Measurements from ENCODE around the gene CFAP46.
"Not testable (repeated sequence)": the region's sequence is repeated elsewhere in the genome, so short reads cannot be mapped to it uniquely, and the experiment has no call there.

The CFAP46 gene

GRCh38 chr10:132906106-132906505, 36.3 kb downstream of the CFAP46 start:
- no peak overlapping the region for H3K4me3 ChIP-seq
- no peak for TF ChIP-seq CTCF (IDR thresholded peaks at IDR 0.05)
- no peak overlapping the region for H3K27ac ChIP-seq
- no peak for DNase-seq (ENCODE audit: low spot score)

- H3K27ac ChIP-seq = no peak overlapping the region
- DNase-seq (ENCODE audit: low spot score) = no peak
- no peak for TF ChIP-seq CTCF (IDR thresholded peaks at IDR 0.05)
- H3K4me3 ChIP-seq = no peak overlapping the region
Observed at GRCh38 chr10:132905661-132906060, 36.7 kb downstream of the CFAP46 start.

- no peak overlapping the region for H3K27ac ChIP-seq
- TF ChIP-seq CTCF (IDR thresholded peaks at IDR 0.05) = no peak
- DNase-seq (ENCODE audit: low spot score) = no peak
- H3K4me3 ChIP-seq = no peak overlapping the region
Observed at GRCh38 chr10:132904814-132905649, 37.3 kb downstream of the CFAP46 start.

- no peak overlapping the region for H3K4me3 ChIP-seq
- no peak for TF ChIP-seq CTCF (IDR thresholded peaks at IDR 0.05)
- no peak for DNase-seq (ENCODE audit: low spot score)
- no peak overlapping the region for H3K27ac ChIP-seq
Observed at GRCh38 chr10:132904181-132904813, 38.1 kb downstream of the CFAP46 start.

- H3K27ac ChIP-seq; H3K4me3 ChIP-seq; DNase-seq (ENCODE audit: low spot score): not testable (repeated sequence)
Observed at GRCh38 chr10:132902656-132903575, 39.5 kb downstream of the CFAP46 start.

GRCh38 chr10:132901351-132901750, 41.0 kb downstream of the CFAP46 start:
- no peak overlapping the region for H3K4me3 ChIP-seq
- no peak for TF ChIP-seq CTCF (IDR thresholded peaks at IDR 0.05)
- H3K27ac ChIP-seq = no peak overlapping the region
- DNase-seq (ENCODE audit: low spot score) = no peak

- DNase-seq (ENCODE audit: low spot score) = no peak
- no peak overlapping the region for H3K4me3 ChIP-seq
- TF ChIP-seq CTCF (IDR thresholded peaks at IDR 0.05) = no peak
- no peak overlapping the region for H3K27ac ChIP-seq
Observed at GRCh38 chr10:132900211-132900756, 42.1 kb downstream of the CFAP46 start.

Data from coronary artery (tissue), 2 donors.